Progenitor cell of endocrine pancreas (in vitro differentiated cells): ENCODE data around the gene PRRX2. TPM values are rescaled to one million over a fixed set of nuclear protein-coding genes. Genes with fewer than 3 reads are reported as not detected.

Experiments used
- DNase-seq: peaks from one replicate; pipeline ENCODE4 v3.0.0; 2021; ENCODE audit warnings: low spot score; ENCODE audit not compliant: unreplicated experiment
- H3K27ac Mint-ChIP-seq: 2 replicates; pipeline ENCODE4 v1.8.0; 2021; ENCODE audit warnings: mild to moderate bottlenecking, moderate library complexity, mixed read lengths
- H3K27me3 Mint-ChIP-seq: 2 replicates; pipeline ENCODE4 v1.8.0; 2021; ENCODE audit warnings: mixed read lengths
- H3K36me3 Mint-ChIP-seq: 2 replicates; pipeline ENCODE4 v1.8.0; 2022; ENCODE audit warnings: mixed read lengths; ENCODE audit not compliant: insufficient read depth
- H3K4me1 Mint-ChIP-seq: 2 replicates; pipeline ENCODE4 v1.8.0; 2021; ENCODE audit warnings: low read depth, mixed read lengths
- H3K4me3 Mint-ChIP-seq: 2 replicates; pipeline ENCODE4 v1.8.0; 2021; ENCODE audit warnings: low read depth, mild to moderate bottlenecking, moderate library complexity, mixed read lengths
- H3K9me3 Mint-ChIP-seq: 2 replicates; pipeline ENCODE4 v1.8.0; 2021; ENCODE audit warnings: low read depth, mixed read lengths
- long read RNA-seq: library from polyadenylated mRNA; unstranded; transcript quantifications from one replicate; pipeline ENCODE4 v2.0.0, GENCODE V29; 2020
- total RNA-seq: library from RNA; stranded (reverse); gene quantifications from 2 replicates; pipeline ENCODE4 v1.2.1, GENCODE V29; 2021
- TF ChIP-seq, protein P1 (sequence below): fragments of 200-600 bp; sonication (generic); IDR thresholded peaks from one replicate; pipeline ENCODE4 v1.5.0; 2021; ENCODE audit warnings: antibody characterized with exemption, mild to moderate bottlenecking; ENCODE audit not compliant: unreplicated experiment

PRRX2 gene
- total RNA-seq: 0.79 and 0.91 TPM in 2 replicates
- long read RNA-seq: 0 reads

DNA sequence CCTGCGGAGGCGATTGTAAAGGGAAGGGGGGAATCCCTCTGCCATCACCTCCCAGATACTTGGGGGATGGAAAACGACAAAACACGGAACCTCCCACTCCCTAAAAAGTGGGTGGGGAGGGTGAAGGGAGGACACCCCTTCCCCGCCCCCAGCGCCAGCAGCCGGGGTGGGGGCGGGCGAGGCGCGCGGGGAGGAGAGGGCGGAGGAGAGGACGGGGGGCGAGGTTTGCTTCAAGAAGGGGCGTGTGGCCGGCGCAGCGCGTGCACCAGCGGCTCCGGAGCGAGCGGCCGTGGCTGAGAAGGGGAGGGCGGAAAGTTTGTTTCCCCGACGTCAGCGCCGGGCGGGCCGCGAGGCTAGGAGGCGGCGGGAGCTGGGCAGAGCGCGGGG is at the start of gene PRRX2:
Gene PRRX2 (plus strand): TSS at position 259 of the 387 bp plus-strand sequence. CDS start 221 bp downstream, outside the sequence.
- TF ChIP-seq, protein P1, sequence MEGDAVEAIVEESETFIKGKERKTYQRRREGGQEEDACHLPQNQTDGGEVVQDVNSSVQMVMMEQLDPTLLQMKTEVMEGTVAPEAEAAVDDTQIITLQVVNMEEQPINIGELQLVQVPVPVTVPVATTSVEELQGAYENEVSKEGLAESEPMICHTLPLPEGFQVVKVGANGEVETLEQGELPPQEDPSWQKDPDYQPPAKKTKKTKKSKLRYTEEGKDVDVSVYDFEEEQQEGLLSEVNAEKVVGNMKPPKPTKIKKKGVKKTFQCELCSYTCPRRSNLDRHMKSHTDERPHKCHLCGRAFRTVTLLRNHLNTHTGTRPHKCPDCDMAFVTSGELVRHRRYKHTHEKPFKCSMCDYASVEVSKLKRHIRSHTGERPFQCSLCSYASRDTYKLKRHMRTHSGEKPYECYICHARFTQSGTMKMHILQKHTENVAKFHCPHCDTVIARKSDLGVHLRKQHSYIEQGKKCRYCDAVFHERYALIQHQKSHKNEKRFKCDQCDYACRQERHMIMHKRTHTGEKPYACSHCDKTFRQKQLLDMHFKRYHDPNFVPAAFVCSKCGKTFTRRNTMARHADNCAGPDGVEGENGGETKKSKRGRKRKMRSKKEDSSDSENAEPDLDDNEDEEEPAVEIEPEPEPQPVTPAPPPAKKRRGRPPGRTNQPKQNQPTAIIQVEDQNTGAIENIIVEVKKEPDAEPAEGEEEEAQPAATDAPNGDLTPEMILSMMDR: no peak
- Mint-ChIP-seq H3K36me3 (no peaks in the 10 kb centered on the region), H3K4me1 (no peaks in the 10 kb centered on the region), H3K9me3 (no peaks in the 10 kb centered on the region), H3K27me3 (peaks cover 35% of the 10 kb centered on the region), H3K27ac (no peak within 1 kb of the TSS), H3K4me3 (peak within 1 kb of the TSS; percentile 29)
- DNase-seq: no peak

DNA sequence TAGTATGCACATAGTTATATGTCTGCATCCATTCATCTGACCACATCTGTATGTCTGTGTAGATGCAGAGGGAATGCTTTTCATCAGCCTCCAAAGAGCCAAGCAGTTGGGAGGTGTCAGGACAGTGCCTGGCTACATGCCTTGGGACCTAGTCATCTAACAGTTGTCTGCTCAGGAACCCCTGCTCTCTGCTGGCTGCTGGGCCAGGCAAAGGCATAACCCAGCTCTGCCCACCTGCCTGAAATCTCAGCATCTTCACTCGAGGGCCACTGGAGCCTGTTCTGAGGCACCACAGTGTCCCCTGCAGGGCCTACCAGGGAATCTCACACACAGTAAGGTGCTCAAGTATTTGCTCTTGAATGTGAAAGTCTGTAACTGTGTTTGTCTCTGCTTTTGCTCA is 48.3 kb upstream of the PRRX2 start:
- H3K36me3 Mint-ChIP-seq: no peaks in the 10 kb centered on the region
- no peak for DNase-seq
- no peak overlapping the region for H3K27ac Mint-ChIP-seq
- TF ChIP-seq, protein P1: peak; percentile 54
- no peak overlapping the region for H3K4me3 Mint-ChIP-seq
- no peaks in the 10 kb centered on the region for H3K9me3 Mint-ChIP-seq
- peaks cover 1% of the 10 kb centered on the region for H3K4me1 Mint-ChIP-seq
- peaks cover 16% of the 10 kb centered on the region for H3K27me3 Mint-ChIP-seq

DNA sequence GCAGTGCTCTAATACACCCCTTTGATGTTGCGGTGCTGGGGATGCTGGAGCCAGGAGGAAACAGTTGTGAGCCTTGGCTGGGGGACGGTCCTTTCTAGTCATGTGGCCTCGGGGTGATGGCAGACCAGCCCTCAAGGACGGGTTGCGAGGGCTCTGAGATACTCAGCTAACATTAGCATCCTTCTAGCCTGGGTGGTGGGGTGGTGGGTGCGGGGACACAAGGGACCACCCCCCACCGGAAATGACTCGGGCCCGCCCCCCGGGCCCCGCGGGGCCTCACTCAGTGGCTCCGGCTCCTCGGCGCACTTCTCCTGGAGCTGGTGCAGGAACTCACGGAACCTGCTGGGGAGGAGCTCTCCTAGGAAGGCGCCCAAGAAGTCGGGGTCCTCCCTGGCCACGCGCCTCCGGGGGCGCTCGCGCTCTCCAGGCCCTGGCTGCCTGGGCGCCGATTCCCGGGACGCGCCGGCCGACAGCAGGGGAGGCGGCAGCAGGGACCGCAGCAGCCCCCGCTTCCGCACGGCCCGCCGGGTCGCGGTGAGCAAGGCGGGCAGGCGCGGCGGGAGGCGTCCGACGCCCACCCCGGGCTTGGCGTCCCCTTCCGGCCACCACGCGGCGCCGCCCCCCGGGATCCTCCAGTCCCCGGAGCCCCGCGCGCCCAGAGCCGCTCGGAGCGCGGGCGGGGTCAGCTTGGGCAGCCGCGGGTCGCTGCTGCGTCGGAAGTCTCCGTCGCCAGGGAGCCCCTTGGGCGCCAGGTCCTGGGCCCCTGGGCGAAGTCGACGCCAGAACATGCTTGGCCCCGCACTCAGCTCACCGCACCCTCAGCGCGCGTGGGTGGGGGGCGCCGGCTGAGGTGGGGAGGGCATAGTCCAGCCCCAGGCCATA is 45.4 kb upstream of the PRRX2 start:
- peaks cover 16% of the 10 kb centered on the region for H3K27me3 Mint-ChIP-seq
- H3K27ac Mint-ChIP-seq: no peak overlapping the region
- TF ChIP-seq, protein P1: peak; percentile 55
- no peaks in the 10 kb centered on the region for H3K36me3 Mint-ChIP-seq
- H3K4me3 Mint-ChIP-seq: peak overlapping the region; percentile 65
- H3K9me3 Mint-ChIP-seq: no peaks in the 10 kb centered on the region
- H3K4me1 Mint-ChIP-seq: peaks cover 3% of the 10 kb centered on the region
- DNase-seq: peak; percentile 56

DNA sequence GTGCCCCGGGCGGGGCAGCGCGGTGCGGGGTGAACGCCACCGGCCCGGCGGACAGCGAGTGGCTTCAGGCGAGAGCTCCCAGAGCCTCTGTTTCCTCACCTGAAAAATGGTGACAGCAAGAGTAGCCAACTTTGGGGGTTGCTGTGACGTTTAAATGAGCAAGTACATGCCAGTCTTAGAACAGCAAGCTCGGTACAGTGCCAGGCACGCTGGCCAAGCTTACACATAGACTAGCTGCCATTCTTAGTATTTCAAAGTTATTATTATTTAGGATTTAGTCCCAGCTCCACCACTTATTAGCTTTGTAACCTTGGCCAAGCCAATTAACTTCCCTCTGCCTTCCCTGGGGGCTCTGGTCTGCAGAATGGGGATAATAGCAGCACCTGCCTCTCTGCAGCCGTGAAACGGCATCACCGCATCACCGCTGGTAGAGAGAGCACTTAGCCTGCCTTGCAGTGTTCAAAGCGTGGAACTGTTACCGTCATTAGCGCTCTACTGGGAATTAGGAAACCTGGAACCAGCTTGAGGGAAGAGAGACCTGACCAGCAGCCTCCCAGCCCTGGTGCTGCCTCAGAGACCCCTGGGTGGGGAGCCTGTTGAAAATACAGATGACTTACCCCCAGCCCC is 44.7 kb upstream of the PRRX2 start, which contains the start of gene C9orf50:
Gene C9orf50 (minus strand): TSS at position 433 of the 627 bp plus-strand sequence. CDS start 527 bp downstream, outside the sequence.
- no peak for DNase-seq
- peak within 1 kb of the TSS; percentile 65 for H3K4me3 Mint-ChIP-seq
- H3K9me3 Mint-ChIP-seq: no peaks in the 10 kb centered on the region
- H3K36me3 Mint-ChIP-seq: no peaks in the 10 kb centered on the region
- peaks cover 3% of the 10 kb centered on the region for H3K4me1 Mint-ChIP-seq
- no peak within 1 kb of the TSS for H3K27ac Mint-ChIP-seq
- H3K27me3 Mint-ChIP-seq: peaks cover 16% of the 10 kb centered on the region
- TF ChIP-seq, protein P1: no peak

DNA sequence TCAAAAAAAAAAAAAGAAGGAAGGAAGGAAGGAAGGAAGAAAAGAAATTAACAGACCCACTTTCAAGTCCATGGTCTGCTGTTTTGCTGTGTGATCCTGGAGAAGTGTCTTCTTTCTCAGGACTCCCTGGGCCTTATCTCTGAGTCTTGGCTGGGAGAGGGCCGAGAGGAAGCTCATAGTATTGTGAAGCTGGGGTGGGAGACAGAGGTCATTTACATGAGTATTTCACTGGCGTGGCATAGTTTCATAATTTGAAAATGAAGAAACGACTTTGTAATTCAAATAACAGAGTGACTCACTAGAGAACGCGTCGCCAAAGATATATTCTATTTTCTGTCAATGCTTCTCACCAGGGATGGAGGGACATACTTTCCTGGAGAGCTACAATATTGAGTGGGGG is 42.1 kb upstream of the PRRX2 start:
- Mint-ChIP-seq H3K4me1 (peaks cover 18% of the 10 kb centered on the region), H3K9me3 (no peaks in the 10 kb centered on the region), H3K27me3 (peaks cover 14% of the 10 kb centered on the region), H3K4me3 (no peak overlapping the region), H3K27ac (no peak overlapping the region), H3K36me3 (no peaks in the 10 kb centered on the region)
- TF ChIP-seq, protein P1: no peak
- no peak for DNase-seq
